Kidney capillary endothelial cell (primary cell): Measurements from ENCODE around the gene THSD8.

Experiments used
- DNase-seq: peaks from one replicate; pipeline ENCODE4 v3.0.0-alpha.2; 2018; ENCODE audit warnings: low spot score

Gene THSD8

DNA sequence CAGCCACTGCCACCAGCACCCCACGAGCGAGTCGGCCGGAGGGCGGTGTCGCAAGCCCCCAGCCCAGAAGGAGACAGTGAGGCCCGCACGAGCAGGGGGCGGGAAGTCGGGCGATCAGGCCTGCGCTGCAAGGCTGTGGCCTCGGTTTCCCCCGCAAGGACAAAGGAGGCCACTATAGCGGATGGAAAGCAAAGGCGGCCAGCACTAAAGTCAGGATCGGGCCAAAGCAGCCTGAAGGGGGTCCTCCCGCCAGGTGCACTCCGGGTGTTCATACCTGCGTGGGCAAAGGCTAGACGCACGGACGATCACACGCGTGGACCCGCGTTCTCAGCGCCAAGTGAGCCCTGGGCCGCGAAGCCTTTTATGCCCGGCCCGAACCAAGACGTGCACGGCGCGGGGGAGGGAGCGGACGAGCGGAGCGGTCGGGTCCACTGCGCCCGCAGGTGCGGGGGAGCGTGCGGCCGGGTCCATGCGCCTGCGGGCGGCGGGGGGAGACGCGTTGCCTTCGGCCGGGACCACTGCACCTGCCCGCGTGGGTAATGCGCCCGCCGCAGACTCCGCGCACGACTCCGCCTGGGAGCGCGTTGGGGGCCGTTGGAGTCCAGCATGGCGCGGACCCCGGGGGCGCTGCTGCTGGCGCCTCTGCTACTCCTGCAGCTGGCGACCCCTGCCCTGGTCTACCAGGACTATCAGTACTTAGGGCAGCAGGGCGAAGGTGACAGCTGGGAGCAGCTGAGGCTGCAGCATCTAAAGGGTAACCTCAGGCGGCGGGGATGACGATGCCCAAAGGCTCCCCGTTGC lies at the start of gene THSD8, which contains the start of gene PRDX2:
Gene THSD8, plus strand, starts transcription at position 604 of the 801 bp plus-strand sequence. Its CDS starts 3 bp downstream, at position 607.
Gene PRDX2, minus strand, starts transcription at position 335 of the 801 bp plus-strand sequence. CDS start 539 bp downstream, outside the sequence.
- DNase-seq = no peak

DNA sequence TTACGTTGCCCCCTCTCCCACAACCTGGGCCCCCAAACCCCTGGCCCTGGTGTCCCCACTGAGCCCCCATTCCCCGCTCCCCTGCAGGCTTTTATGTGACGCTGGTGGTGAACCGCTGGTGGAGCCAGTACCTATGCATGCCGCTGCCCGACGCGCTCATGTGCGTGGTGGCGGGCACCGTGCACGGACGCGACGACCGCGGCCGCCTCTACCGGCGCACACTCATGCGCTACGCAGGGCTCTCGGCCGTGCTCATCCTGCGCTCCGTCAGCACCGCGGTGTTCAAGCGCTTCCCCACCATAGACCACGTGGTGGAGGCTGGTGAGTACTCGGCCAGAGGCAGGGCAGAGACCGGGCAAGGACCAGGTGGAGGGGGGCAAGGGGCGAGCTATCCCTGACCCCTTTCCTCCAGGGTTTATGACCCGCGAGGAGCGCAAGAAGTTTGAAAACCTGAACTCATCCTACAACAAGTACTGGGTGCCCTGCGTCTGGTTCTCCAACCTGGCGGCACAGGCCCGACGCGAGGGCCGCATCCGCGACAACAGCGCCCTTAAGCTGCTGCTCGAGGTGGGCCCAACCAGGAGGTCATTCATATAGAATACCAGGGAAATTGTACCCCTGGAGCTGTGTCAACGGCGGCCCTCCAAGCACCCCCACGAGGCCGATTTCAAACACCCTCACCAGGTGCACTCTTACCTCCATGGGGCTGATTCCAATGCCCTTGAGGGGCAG lies 47.2 kb upstream of the THSD8 start:
- DNase-seq = no peak

DNA sequence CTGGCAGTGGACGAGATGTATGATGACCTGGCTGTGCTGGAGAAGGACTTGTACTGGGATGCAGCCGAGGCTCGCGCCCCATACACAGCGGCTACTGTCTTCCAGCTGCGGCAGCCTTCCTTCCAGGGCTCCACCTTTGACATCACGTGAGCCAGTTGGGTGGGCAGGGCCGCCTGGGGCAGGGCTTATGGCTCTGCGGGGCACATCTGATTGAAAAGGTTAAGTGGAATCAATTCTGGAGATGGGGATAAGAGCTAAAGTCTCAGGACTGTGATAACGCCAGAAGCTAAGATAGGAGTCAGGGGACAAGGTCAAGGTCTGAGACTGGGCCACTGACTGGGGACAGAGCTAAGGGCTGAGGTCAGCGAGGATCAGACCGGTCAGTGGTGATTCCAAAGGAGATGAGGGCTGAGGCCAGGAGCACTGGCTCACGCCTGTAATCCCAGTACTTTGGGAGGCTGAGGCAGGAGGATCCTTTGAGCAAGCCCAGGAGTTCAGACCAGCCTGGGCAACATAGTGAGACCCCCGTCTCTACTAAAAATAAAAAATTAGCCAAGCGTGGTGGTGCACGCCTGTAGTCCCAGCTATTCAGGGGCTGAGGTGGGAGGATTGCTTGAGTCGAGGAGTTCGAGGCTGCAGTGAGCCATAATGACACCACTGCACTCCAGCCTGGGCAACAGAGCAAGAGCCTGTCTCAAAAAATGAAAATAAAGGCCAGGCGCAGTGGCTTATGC lies 45.6 kb upstream of the THSD8 start:
- no peak for DNase-seq

DNA sequence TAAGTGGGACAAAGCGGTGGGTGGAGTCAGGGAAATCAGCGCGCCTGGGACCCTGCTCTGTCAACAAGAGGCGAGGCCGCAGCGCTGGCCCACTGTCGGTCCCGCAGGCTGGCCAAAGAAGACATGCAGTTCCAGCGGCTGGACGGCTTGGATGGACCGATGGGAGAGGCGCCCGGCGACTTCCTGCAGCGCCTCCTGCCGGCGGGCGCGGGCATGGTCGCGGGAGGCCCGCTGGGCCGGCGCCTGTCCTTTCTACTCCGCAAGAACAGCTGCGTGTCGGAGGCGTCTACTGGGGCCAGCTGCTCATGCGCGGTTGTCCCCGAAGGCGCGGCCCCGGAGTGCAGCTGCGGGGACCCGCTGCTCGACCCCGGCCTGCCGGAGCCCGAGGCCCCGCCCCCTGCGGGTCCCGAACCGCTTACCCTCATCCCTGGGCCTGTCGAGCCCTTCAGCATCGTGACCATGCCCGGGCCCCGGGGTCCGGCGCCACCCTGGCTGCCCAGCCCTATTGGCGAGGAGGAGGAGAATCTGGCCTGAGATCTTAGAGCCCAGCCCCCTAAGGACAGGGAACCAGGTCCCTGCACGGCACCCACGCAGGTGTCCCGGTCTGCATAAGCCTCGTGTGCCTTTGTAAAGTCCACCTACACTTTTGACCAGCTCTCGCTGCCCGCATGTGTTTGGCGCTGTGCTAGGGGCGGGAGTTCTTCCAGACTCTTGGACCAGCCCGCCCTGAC lies 44.2 kb upstream of the THSD8 start:
- peak; percentile 72 for DNase-seq

DNA sequence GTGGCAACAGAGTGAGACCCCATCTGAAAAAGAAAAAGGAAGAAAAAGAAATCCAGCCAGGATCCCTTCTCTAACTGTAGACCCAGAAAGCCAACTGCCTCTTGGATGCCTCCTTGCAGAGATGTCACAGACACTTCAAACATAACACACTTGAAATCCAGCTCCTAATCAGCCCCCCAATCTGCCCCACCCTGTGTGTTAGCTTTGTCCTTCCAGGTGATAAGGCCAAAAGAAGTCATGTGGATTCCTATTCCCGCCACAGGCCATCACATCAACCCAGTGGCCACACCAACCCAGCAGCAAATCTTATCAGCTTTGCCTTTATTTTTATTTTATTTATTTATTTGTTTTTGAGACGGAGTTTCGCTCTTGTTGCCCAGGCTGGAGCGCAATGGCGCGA lies 42.2 kb upstream of the THSD8 start:
- DNase-seq = no peak

DNA sequence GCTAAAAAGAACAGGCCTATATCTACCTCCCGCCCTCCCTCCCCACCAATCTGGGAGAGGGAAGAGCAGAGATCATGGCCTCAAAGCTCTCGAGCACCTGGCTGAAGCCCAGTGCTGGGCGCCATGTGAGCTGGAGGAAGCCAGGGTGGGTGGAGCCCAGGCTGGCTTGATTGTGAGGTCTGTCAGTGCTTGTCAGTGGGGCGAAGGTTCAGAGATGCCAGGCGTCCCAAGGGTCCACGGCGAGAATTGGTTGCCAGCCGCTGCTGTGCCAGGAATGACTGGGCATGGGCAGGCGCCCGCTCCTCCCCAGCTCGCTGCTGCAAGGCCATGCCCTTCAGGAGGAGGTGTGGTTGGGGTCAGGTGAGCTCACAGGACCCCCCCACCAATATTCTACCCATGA lies 38.8 kb upstream of the THSD8 start:
- no peak for DNase-seq

DNA sequence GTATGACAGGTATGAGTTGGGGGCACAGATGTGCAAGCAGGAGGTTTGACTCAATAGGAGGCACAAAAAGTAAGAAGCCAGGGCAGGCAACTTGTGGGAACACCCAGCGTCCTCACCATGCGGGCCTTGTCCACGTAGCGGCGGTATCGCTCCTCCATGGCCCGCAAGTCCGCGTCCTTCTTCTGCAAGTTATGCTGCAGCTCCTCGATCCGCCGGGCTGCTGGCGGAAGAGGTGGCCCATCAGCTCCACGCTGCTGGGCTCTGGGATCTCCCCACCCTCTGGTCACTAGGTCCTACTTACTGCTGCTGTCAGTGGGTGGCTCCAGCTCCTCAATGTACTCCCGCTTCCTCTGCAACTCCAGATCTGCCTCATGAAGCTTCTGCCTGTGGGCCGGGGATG lies 37.2 kb upstream of the THSD8 start:
- no peak for DNase-seq

DNA sequence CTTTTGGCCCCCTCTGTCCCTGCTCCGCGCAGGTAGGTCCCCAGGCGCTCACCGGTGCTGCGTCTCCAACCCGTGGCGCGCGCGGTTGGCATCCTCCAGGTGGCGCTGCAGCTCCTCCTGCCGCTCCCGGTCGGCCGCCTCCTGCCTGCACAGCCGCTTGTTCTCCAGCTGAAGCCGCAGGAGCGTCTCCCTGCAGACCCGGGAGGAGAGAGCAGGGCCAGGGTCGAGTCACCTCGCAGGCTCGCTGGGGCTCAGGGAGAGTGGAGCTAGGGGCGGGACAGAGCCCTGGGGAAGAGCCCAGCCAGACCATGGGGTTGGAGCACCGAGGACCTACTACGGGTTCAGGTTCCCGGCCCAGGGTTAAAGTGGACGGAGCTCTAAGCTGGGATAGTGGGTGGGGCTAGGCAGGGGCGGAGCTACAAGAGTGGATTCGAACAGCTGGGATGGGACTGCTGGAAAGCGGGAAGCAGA lies 35.8 kb upstream of the THSD8 start:
- peak; percentile 77 for DNase-seq

DNA sequence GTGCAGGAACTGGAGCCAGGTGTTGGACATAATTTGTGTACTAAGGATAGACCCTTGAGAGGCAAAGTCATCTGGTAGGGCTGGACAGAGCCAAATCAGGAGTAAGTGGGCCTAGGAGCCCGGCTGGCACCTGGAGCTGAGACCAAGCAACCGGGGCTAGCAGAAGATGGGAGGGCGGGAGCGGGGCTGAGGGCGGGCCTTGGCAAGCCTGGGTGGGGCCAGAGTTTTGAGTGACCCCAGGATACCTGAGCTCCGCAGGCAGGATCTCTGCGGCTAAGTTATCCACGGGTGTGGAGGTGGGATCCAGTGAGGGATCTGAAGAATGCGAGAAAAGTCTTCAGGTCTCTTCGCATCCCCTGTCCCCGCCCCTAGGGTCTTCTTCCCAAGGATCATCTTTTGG lies 34.7 kb upstream of the THSD8 start:
- no peak for DNase-seq

DNA sequence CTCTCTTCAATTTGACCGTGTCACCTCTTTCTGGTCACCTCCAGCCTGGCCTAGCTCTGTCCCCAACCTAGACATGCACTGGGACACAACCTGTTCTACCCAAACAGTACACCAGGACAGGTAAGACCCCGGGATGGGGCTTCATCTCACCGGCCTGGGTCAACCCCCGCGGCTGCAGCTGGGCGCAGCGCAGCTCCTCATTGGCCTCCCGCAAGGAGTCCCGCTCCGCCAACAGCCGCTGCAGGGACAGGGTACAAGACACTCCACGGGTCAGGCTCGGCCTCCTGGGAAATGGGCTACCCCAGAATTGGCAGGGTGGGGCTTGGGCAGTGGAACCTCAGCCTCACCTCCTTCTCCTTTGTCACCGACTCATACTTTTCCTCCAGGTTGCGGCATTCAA lies 34.2 kb upstream of the THSD8 start:
- DNase-seq = no peak

DNA sequence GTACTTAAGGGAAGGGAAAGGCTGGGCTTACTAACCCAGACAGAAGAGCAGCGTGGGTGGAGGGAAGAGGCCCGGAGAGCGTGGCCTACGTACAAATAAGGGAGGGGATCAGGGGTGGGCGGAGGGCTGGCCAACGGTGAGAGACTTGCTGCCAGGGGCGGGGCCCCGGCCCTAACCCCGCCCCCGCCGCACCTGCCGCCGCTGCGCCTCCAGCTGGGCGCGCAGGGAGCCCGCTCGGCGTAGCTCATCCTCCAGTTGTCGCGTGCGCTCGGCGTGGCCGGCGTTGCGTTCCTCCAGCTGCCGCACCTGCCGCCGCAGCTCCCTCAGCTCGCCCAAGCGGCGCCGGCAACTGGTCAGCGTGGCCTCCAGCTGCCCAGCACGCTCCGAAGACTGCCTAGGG lies 32.2 kb upstream of the THSD8 start:
- no peak for DNase-seq

DNA sequence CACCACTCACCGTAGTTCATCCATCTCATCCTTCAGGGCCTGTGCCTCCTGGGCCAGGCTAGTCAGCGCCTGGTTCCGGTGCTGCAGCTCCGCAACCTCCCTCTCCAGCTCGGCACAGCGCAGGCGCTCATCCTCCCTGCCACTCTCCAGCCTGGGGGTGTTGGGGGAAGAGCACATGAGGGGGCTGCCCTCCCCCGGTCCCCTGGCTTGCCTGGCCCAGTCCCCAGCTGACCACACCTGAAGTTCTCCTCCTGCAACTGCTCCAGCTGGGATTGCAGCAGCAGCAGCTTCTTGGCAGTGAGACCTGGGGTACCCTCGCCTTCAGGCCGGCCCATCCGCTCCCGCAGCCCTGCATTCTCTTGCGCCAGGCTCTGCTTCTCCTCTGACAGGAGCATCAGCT lies 30.9 kb upstream of the THSD8 start:
- DNase-seq = no peak

DNA sequence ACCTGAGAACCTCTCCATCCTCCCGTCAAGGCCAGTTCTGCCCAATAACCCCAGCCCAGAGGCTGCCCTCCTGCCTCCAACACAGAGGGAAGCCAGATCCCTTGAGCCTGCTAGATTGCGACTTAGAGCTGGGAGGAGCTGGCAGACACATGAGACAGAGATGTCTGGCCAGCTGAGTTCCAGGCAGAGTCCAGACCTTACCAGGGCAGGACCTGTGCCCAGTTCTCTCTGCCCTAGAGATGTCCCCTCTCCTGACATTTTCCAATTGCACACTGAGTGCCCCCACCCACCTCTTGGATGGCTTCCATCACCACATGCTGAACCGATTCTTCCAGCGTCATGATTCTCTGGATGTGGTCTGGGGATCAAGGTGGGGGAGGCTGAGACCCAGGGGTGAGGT lies 29.5 kb upstream of the THSD8 start:
- no peak for DNase-seq

DNA sequence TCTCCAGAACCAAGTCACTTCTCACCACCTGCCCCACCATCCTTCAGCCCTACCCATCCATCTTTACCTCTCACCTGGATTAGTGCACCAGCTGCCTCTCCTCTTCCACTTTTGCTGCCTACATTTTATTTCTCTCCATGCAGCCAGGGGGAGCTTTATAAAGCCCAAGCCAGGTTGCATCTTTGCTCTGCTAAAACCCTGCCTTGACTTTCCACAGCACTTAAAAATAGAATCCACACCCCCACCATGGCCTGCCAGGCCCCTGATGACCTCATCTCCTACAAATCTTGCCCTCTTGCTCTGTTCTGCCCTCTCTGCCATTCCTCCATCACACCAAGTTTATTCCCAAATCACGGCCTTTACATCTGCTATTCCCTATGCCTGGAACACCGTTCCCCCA lies 28.3 kb upstream of the THSD8 start:
- DNase-seq = no peak

DNA sequence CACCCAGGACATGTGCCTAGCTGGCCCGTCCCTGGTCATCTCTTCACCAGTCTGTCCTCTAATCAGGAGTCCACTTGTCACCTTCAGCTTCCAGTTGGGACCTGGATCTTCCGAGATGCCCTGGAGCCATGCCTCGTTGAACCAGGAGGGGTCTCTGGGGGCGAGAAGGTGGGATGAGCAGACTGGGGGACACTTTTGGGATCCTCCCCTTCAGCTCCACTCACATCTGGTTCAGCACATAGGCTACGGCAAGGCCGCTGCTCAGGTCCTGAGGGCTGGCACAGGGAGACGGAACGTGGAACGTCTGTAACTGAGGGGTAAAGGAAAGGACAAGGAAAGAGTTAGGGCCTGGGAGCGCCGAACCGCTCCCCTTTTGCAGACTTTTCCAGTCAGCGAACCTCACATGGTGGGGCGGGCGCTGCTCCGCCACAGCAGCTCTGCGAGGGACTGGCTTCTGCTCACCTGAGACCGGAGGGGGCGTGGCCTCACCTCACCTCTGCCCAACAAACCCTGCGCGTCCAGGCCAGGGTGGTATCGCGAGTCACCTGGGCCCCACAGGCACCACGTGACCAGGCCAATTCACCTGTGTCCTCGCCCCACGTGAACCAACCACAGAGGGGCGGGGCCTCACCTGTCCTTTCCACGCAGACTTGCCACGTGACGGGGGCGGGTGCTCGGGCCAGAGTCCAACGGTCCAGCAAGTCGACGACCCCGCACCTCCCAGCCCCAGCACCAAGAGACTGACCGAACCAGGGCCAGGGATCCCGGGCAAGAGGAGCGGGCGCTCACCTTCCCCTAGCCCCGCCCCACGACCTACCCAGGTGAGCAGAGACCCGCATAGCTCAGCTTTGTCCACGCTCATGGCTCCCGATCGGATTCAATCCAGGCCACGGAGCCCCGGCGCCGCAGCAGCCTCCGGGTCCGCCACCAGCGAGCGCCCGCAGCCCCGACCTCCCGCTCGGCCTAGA lies 27.0 kb upstream of the THSD8 start, which contains the start of gene HOOK2:
Gene HOOK2, minus strand, starts transcription at position 965 of the 968 bp plus-strand sequence. Its CDS starts 103 bp downstream, at position 862.
- DNase-seq = no peak

DNA sequence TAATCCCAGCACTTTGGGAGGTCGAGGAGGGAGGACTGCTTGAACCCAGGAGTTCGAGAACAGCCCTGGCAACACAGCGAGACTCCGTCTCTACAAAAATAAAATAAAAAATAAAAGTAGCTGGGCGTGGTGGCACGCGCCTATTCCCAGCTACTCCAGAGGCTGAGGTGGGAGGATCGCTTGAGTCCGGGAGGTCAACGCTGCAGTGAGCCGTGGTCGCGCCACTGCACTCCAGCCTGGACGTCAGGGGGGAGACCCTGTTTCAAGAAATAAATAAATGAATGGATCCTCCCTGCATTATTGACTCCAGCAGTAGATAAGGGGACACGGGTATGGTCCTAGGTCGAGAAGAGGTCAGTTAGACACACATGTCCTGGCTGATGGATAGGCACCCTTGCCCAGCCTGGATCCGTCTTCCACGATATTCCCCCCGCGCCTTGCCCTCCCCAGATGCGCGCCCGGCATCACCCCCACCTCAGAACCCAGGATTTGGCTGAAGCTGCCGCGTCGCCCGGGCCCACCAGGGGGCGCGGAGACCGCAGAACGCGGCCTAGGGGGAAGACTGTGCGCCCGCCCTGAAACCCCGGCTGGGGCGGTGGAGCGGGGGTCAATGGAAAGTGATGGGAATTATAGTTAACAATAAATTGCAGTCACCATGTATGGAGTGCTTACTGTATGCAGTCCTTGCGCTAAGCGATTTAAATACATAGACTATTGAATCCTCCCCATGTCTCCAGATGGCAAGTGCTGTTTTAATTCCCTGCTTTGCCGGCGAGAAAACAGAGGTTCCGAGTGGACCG lies 24.5 kb upstream of the THSD8 start:
- DNase-seq = peak; percentile 76

DNA sequence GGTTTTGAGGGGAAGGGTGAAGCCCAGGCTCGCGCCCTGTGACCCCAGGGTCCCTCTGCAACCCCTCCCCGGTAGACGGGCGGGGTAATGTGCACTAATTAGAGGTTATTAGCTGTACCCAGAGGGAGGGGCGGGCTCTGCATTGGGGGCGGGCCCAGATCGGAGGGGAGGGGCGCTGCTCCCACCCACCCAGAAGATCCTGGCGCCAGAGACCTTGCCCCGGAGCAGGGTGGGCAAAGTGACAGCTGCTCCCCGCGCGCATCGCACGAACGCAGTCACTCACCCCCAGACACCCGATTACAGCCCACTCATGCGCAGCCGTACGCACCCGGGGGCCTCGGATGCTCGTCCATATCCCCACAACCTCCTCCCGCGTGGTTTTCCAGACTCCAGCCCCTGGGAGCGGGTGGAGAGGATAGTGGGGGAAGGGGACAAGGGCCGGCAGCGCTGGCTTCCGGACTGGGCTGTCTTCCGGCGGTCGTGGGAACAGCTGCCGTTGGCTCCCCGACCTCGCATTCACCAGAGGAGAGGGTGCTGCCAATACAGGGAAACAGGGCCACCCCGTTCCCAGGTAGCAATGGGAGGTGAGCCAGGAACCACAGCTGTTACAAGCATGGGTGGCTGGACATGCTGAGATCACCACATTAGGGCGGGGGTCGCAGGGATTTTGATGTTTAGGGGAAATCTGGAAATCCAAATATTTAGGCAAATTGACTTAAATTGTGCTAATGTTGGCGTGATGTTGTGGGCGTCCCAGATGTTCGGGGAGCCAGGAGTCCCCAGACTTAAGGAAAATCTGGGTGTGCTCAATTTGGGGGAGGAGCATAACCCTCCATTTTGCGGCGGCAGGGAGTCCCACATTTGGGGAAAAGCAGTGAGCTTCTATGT lies 23.6 kb upstream of the THSD8 start:
- peak; percentile 73 for DNase-seq

DNA sequence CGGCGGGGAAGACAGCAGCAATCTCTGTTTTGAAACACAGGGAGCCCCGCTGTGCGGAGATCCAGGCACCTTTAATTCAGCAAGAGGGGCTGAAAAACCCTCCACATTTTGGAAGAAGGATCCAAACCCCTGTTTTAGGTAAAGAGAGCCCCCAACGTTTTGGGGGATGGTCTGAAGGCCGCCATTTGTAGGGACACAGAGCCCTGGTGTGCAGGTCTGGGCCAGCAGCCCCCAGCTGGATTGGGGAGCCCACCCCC lies 23.0 kb upstream of the THSD8 start:
- DNase-seq = no peak
